Psoas muscle (tissue), 8 donors: Measurements from ENCODE around the gene TMEM196. TPM values are rescaled to one million over a fixed set of nuclear protein-coding genes. Genes with fewer than 3 reads are reported as not detected.

ENCODE experiments used
- ATAC-seq, 4 donors: fragments of 200-7000 bp; cut with Tn5 transposase; one replicate each; pipeline ENCODE4 v1.9.1; 2020; ENCODE audit warnings: moderate library complexity in 3 of 4, mild to moderate bottlenecking in 2 of 4
- DNase-seq, 2 donors: peaks; one replicate each; pipeline ENCODE4 v3.0.0-alpha.2; 2020
- H3K27ac ChIP-seq: fragments of 200-600 bp; one replicate; pipeline ENCODE4 v1.8.0; 2022
- H3K27me3 ChIP-seq, 3 donors: fragments of 200-600 bp in 1 of 3; one replicate each; pipeline versions ENCODE4 v1.6.1 to v1.8.0; 2013 to 2022; ENCODE audit warnings: low read length in 2 of 3, mild to moderate bottlenecking in 2 of 3, moderate library complexity in 1 of 3; ENCODE audit not compliant: insufficient read depth in 3 of 3
- H3K36me3 ChIP-seq, 2 donors: fragments of 200-600 bp in 1 of 2; one replicate each; pipeline versions ENCODE4 v1.6.1 to v1.8.0; 2013 to 2022; ENCODE audit warnings: low read depth in 1 of 2, mild to moderate bottlenecking in 1 of 2, moderate library complexity in 1 of 2; ENCODE audit not compliant: insufficient read depth in 1 of 2
- H3K4me1 ChIP-seq: fragments of 200-600 bp; one replicate; pipeline ENCODE4 v1.8.0; 2022
- H3K4me3 ChIP-seq: fragments of 200-600 bp; one replicate; pipeline ENCODE4 v1.8.0; 2022; ENCODE audit warnings: mild to moderate bottlenecking
- H3K9me3 ChIP-seq: fragments of 200-600 bp; one replicate; pipeline ENCODE4 v1.8.0; 2022
- WGBS, 3 donors: extraction: QIAGEN DNeasy Blood & Tissue Kit; methylation state at CpG; one replicate each; pipeline versions ENCODE4 v1.1.6 to v1.1.7; 2013; 5-methylcytosine and 5-hydroxymethylcytosine counted together
- intact Hi-C, 2 donors: fragments of 100-400 bp; cut with DNase I; formaldehyde crosslinking; loops; one replicate each; pipeline versions ENCODE4 v1.11.0 to v1.14.2; 2022
- polyA plus RNA-seq, 3 donors: library from polyadenylated mRNA; stranded (reverse); fragments of 200-250 nt; gene quantifications; one replicate each; pipeline ENCODE4 v1.2.3, GENCODE V29; 2013
- total RNA-seq, 4 donors: library from RNA; stranded (reverse); fragmentation: NEBNext Ultra II Directional in 2 of 4; extraction: Animal tissue kit (Norgen Biotek cat#: 25700) in 2 of 4; gene quantifications; one replicate each; pipeline versions ENCODE4 v1.2.1 to v1.2.4, GENCODE V29; 2021 to 2023
- TF ChIP-seq, protein P1 (sequence below): fragments of 200-600 bp; IDR thresholded peaks from one replicate; pipeline ENCODE4 v1.8.0; 2022; ENCODE audit warnings: antibody characterized with exemption
- donor health status: healthy with polysubstance abuse.
- donor health status: DM: no; HTN: no; CAD: no; lungs with moderate emphysema.
- donor health status: Bipolar disorder and iron deficiency.
- donor health status: healthy.
- donor health status: DM: yes; HTN: yes; CAD: no.
- donor health status: DM: no; HTN: no; CAD: no.
- donor health status: DM: no; HTN: no; CAD: no.
- donor health status: DM: yes; HTN: yes; CAD: no.

Gene TMEM196
- total and polyA plus RNA-seq, 7 donors = not detected

DNA sequence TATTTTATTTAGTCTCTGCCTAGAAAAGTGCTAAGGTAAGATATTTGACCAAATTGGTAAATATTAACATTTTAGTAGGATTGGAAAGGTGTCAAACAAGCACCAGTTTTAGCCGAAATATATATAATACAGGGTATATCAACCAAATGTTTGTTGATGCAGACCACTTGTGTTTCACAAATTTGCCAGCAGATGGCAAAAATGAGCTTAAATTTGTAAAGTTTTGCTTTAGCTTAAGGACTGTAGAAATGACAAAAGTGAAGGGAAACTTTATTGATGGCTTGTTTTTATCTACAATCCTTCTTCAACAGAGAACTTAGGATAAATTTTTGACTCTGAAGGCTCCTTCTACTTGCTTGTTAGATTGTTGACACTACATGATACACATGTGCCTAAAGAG lies 59.7 kb downstream of the TMEM196 start:
- DNase-seq = no peak
- TF ChIP-seq, protein P1, sequence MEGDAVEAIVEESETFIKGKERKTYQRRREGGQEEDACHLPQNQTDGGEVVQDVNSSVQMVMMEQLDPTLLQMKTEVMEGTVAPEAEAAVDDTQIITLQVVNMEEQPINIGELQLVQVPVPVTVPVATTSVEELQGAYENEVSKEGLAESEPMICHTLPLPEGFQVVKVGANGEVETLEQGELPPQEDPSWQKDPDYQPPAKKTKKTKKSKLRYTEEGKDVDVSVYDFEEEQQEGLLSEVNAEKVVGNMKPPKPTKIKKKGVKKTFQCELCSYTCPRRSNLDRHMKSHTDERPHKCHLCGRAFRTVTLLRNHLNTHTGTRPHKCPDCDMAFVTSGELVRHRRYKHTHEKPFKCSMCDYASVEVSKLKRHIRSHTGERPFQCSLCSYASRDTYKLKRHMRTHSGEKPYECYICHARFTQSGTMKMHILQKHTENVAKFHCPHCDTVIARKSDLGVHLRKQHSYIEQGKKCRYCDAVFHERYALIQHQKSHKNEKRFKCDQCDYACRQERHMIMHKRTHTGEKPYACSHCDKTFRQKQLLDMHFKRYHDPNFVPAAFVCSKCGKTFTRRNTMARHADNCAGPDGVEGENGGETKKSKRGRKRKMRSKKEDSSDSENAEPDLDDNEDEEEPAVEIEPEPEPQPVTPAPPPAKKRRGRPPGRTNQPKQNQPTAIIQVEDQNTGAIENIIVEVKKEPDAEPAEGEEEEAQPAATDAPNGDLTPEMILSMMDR = peak; percentile 38
- no peaks in the 10 kb centered on the region for H3K9me3 ChIP-seq
- intact Hi-C loops = loop anchor here in 1 of 2 donors (5.0 kb wide), 1 partner anchor 884 kb away; no protein-coding TSS in a partner anchor
- ATAC-seq = no peak
- H3K27me3 ChIP-seq = peaks cover 0 to 3% (median 0%) of the 10 kb centered on the region in 3 donors
- H3K4me3 ChIP-seq = no peak overlapping the region
- no peaks in the 10 kb centered on the region for H3K4me1 ChIP-seq
- no peaks in the 10 kb centered on the region for H3K36me3 ChIP-seq
- H3K27ac ChIP-seq = no peak overlapping the region
- 34 to 49% (median 40%) methylated on average over 1 of the region's 1 CpG for WGBS, 3 donors

GRCh38 chr7:19709249-19709578 lies 64.2 kb downstream of the TMEM196 start:
- Histone ChIP-seq H3K4me1 (peaks cover 11% of the 10 kb centered on the region), H3K36me3 (peaks cover 0 to 3% of the 10 kb centered on the region in 2 donors), H3K27ac (peak overlapping the region; percentile 81), H3K4me3 (peak overlapping the region; percentile 89), H3K27me3 (no peaks in the 10 kb centered on the region), H3K9me3 (no peaks in the 10 kb centered on the region)
- TF ChIP-seq, protein P1 = no peak
- peak in 1 of 4 donors; percentile 6 for ATAC-seq
- no peak for DNase-seq
- intact Hi-C loops = loop anchor here in 1 of 2 donors (2.0 kb wide), 1 partner anchor 890 kb away; no protein-coding TSS in a partner anchor
- WGBS, 3 donors = 38 to 45% (median 40%) methylated on average over 6 of the region's 6 CpGs

DNA sequence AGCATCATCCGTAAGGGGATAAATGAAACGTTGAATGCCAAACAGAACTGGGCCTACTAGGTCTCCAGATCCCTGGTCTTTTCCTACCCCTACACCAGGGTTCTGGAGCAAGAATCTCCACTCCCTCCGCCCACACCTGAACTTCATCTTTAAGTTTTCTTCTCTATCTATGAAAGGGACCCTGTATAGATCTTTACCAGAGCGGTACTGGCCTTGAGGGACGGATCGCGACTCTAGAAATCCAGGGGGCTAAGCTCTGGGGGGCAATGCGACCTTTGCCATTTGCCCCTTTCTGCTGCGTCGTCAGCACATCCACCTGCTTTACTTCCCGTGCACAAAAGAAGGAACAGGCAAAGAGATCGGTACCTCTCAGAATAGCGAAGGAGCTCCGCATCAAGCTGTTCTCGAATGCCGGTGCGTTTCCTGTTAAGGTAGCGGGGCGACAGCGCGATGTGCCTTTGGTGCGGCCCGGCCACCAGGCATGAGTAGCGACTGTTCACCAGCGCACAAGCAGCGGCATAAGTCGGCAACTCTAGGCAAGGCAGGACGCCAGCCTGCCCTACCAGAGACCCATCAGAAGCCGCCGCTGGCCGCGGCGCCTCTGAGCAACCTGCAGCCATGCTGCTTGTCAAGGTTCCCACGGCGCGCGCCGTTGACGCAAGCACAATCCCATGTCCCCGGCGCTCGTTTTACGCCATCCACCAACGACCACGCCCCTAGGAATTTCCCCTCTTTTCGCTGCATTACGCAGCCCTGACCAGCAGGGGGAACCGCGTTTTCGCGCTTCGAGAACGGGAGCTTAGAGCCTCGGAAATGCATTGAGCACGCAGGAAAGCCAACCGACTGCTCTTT lies 64.8 kb downstream of the TMEM196 start, which contains the start of gene POLR1F:
TSS of gene POLR1F (minus strand) at position 641 of the 852 bp plus-strand sequence. CDS start at position 620, 21 bp downstream.
- no peaks in the 10 kb centered on the region for H3K27me3 ChIP-seq
- H3K9me3 ChIP-seq = no peaks in the 10 kb centered on the region
- WGBS, 3 donors = 0% methylated on average over 56 of the region's 56 CpGs
- TF ChIP-seq, protein P1 = peak; percentile 88
- peaks cover 0 to 9% of the 10 kb centered on the region in 2 donors for H3K36me3 ChIP-seq
- peak within 1 kb of the TSS; percentile 81 for H3K27ac ChIP-seq
- DNase-seq (peak; percentile 95 to 96), ATAC-seq (peak; percentile 99 to 100 (median 100))
- peaks cover 11% of the 10 kb centered on the region for H3K4me1 ChIP-seq
- intact Hi-C loops = loop anchor here in 1 of 2 donors (2.0 kb wide), 1 partner anchor 890 kb away; no protein-coding TSS in a partner anchor
- peak within 1 kb of the TSS; percentile 89 for H3K4me3 ChIP-seq

DNA sequence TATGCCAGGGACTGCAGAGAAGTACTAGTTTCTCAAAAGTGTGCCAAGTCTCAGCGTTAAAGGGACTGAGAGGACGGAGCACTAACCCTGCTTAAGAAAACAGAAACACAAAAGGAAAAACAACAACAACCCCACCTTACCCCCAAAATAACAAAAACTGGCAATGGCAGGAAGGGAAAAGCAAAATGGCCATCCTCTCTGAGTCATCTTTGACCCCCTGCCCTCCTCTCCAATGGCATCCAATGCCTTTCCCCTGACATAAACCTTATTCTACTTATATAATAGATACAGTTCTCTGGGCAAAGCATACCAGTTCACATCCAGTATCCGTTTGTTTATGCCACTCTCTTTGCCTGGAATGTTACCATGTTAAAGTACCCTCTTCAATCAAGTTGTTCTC lies 66.2 kb downstream of the TMEM196 start:
- 52 to 59% (median 58%) methylated on average over 3 of the region's 3 CpGs for WGBS, 3 donors
- Histone ChIP-seq H3K4me1 (peaks cover 11% of the 10 kb centered on the region), H3K9me3 (no peaks in the 10 kb centered on the region), H3K27ac (no peak overlapping the region), H3K27me3 (no peaks in the 10 kb centered on the region), H3K4me3 (peak overlapping the region; percentile 89), H3K36me3 (peaks cover 0 to 18% of the 10 kb centered on the region in 2 donors)
- intact Hi-C loops = no loop called here
- TF ChIP-seq, protein P1 = no peak
- no peak for ATAC-seq
- no peak for DNase-seq
